ENCODE results near the gene CITED2. TPM values are rescaled to one million over a fixed set of nuclear protein-coding genes. Genes with fewer than 3 reads are reported as not detected.
A peak's percentile ranks its signal among the peaks of the same experiment; 100 is the strongest.

The CITED2 gene, protein sequence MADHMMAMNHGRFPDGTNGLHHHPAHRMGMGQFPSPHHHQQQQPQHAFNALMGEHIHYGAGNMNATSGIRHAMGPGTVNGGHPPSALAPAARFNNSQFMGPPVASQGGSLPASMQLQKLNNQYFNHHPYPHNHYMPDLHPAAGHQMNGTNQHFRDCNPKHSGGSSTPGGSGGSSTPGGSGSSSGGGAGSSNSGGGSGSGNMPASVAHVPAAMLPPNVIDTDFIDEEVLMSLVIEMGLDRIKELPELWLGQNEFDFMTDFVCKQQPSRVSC
- 46.1 TPM for total RNA-seq (2021; ENCODE audit: unreplicated experiment)
- polyA plus RNA-seq (2012): 37.8 and 65.9 TPM in 2 replicates
- Bru-seq, nascent RNA: percentile 88 among the genes with signal in this experiment
- BruChase-seq, experiment 1, labeled RNA remaining after a 6-hour chase: percentile 51 among the genes with signal in this experiment
- percentile 92 among the genes with signal in this experiment for BruChase-seq, experiment 2, labeled RNA remaining after a 2-hour chase
- long read RNA-seq, partial matches to known transcripts: 0 of 5 reads
- long read RNA-seq, other reads (novel, unspliced or antisense): 3 of 5 reads

GRCh38 chr6:139374357-139375225 is at the start of gene CITED2:
CITED2 (minus strand) TSS chr6:139374648; CDS start chr6:139373944, 704 bp downstream.
- BruUV-seq (replicated peaks): no TSS peak
- Histone ChIP-seq H2AFZ (ENCODE audit: low read depth, low read length, poor library complexity, severe bottlenecking) (peak within 1 kb of the TSS; percentile 97), H3K79me2 (ENCODE audit: insufficient read depth, low read length) (peaks cover 27% of the 10 kb centered on the region), H3K9ac (ENCODE audit: low read length) (peak within 1 kb of the TSS; percentile 92), H3K4me2 (ENCODE audit: low read length) (peak within 1 kb of the TSS; percentile 92), H3K27me3 (ENCODE audit: insufficient read depth, low read length) (no peaks in the 10 kb centered on the region), H3K4me3 (replicated peaks in 1 of 2; ENCODE audit: low read depth in 1 of 2, low read length in 2 of 2) (peak within 1 kb of the TSS; percentile 94 to 96), H4K20me1 (ENCODE audit: insufficient read depth) (no peaks in the 10 kb centered on the region), H3K27ac (ENCODE audit: low read depth, low read length) (peak within 1 kb of the TSS; percentile 88), H3K36me3 (ENCODE audit: control insufficient read depth in 1 of 2, insufficient read depth in 2 of 2, low read length in 2 of 2) (peaks cover 7 to 8% of the 10 kb centered on the region in 2 experiments; a peak in 1 of 4 replicates), H3K9me2 (ENCODE audit: insufficient read depth) (no peaks in the 10 kb centered on the region), H3K4me1 (ENCODE audit: control insufficient read depth in 1 of 2, insufficient read depth in 2 of 2, low read length in 2 of 2) (peaks cover 24 to 58% of the 10 kb centered on the region in 2 experiments), H3K9me3 (ENCODE audit: control insufficient read depth in 1 of 2, insufficient read depth in 1 of 2, low read depth in 1 of 2, low read length in 2 of 2) (no peaks in the 10 kb centered on the region)
- DNase-seq (ENCODE audit: low read depth, low spot score) (peak; percentile 89), ATAC-seq (peak; percentile 68)
- ChIA-PET POLR2A (interaction anchor here (0.6 to 2.4 kb wide), 34 partner anchors 9 to 1547 kb away, joined by 3 to 12 read pairs (median 4); no protein-coding TSS in a partner anchor), CTCF (interaction anchor here (0.8 to 2.3 kb wide), 5 partner anchors 10 to 678 kb away, joined by 3 to 9 read pairs (median 5); no protein-coding TSS in a partner anchor), RAD21 (ENCODE audit: low non-redundant PET in 1 of 2, low total read pairs in 2 of 2, uncharacterized antibody in 2 of 2, unreplicated experiment in 2 of 2) (interaction anchor here (0.6 to 2.1 kb wide), 3 partner anchors 159 to 509 kb away, joined by 3 to 6 read pairs (median 5); no protein-coding TSS in a partner anchor)
- intact Hi-C loops (cut with micrococcal nuclease): loop anchor here (2.0 to 10.0 kb wide), 9 partner anchors 138 to 1546 kb away; no protein-coding TSS in a partner anchor
- TF ChIP-seq SP1 (IDR thresholded peaks at IDR 0.05; ENCODE audit: low read depth) (peak; percentile 93), MAX (IDR thresholded peaks at IDR 0.05) (peak; percentile 87), SIN3A (IDR thresholded peaks at IDR 0.05; ENCODE audit: low read depth) (peak; percentile 98), EZH2phosphoT487 (IDR thresholded peaks at IDR 0.05; ENCODE audit: borderline replicate concordance) (no peak), RAD21 (IDR thresholded peaks at IDR 0.05; ENCODE audit: low read depth) (peak; percentile 58; the same call in 1 of the 2 replicates), JUND (IDR thresholded peaks at IDR 0.05) (peak; percentile 76; the same call in 1 of the 2 replicates), CTCF (IDR thresholded peaks at IDR 0.05 in 2 of 3, conservative IDR thresholded peaks at IDR 0.05 in 1 of 3; ENCODE audit: borderline replicate concordance in 1 of 3, insufficient read depth in 1 of 3, low read depth in 2 of 3, low read length in 2 of 3) (peak in 1 of 3 experiments; percentile 10; a peak in 1 of 6 replicates), YY1 (IDR thresholded peaks at IDR 0.05; ENCODE audit: extremely low read depth, insufficient replicate concordance, low read depth, low read length) (peak; percentile 83), POLR2AphosphoS5 (IDR thresholded peaks at IDR 0.05; ENCODE audit: low read depth, low read length) (peak; percentile 100), POLR2A (IDR thresholded peaks at IDR 0.05; ENCODE audit: borderline replicate concordance, extremely low read depth, insufficient read depth, insufficient read length) (peak; percentile 99), ELF1 (IDR thresholded peaks at IDR 0.05; ENCODE audit: borderline replicate concordance, low read depth) (no peak), TCF7L2 (IDR thresholded peaks at IDR 0.05; ENCODE audit: borderline replicate concordance, extremely low read depth, insufficient read depth, insufficient read length) (no peak), SRF (IDR thresholded peaks at IDR 0.05; ENCODE audit: low read depth) (no peak), ZFX (IDR thresholded peaks at IDR 0.05) (0 out of 2 replicates have a peak, but pooled peaks have one; percentile 23), EZH2 (IDR thresholded peaks at IDR 0.05) (no peak), CBX3 (IDR thresholded peaks at IDR 0.05; ENCODE audit: low read depth) (peak; percentile 92)
- TF ChIP-seq, protein P1, sequence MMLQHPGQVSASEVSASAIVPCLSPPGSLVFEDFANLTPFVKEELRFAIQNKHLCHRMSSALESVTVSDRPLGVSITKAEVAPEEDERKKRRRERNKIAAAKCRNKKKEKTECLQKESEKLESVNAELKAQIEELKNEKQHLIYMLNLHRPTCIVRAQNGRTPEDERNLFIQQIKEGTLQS (IDR thresholded peaks at IDR 0.05): no peak
- TF ChIP-seq, protein P2, sequence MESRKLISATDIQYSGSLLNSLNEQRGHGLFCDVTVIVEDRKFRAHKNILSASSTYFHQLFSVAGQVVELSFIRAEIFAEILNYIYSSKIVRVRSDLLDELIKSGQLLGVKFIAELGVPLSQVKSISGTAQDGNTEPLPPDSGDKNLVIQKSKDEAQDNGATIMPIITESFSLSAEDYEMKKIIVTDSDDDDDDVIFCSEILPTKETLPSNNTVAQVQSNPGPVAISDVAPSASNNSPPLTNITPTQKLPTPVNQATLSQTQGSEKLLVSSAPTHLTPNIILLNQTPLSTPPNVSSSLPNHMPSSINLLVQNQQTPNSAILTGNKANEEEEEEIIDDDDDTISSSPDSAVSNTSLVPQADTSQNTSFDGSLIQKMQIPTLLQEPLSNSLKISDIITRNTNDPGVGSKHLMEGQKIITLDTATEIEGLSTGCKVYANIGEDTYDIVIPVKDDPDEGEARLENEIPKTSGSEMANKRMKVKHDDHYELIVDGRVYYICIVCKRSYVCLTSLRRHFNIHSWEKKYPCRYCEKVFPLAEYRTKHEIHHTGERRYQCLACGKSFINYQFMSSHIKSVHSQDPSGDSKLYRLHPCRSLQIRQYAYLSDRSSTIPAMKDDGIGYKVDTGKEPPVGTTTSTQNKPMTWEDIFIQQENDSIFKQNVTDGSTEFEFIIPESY (IDR thresholded peaks at IDR 0.05; ENCODE audit: extremely low read depth, insufficient replicate concordance, low read length): peak; percentile 84

Measured in HCT116 (cell line).